IMR-90 (cell line): ENCODE data around the gene UGT1A7. TPM values are rescaled to one million over a fixed set of nuclear protein-coding genes. Genes with fewer than 3 reads are reported as not detected.

Experiments
- ATAC-seq: fragments of 200-7000 bp; cut with Tn5 transposase; 2 replicates; pipeline ENCODE4 v1.9.1; 2020; ENCODE audit warnings: low read depth, mild to moderate bottlenecking, moderate library complexity
- BruUV-seq: library from RNA; stranded (reverse); fragments of 400-500 nt; replicated peaks from 2 replicates; lab custom pipeline; 2021; lab: Mats Ljungman, UMichigan
- CTCF ChIA-PET: fragments of 300-600 bp; formaldehyde crosslinking; extraction: SDS; loops from one replicate; lab custom pipeline; 2021; ENCODE audit warnings: antibody characterized with exemption; lab: Yijun Ruan, JAX
- POLR2A ChIA-PET: fragments of 300-600 bp; sonication (Branson Sonifier 250); formaldehyde crosslinking; loops from one replicate; lab custom pipeline; 2022; ENCODE audit warnings: antibody characterized with exemption; ENCODE audit not compliant: unreplicated experiment; lab: Charles Lee
- DNase-seq: peaks from one replicate; pipeline ENCODE4 v3.0.0; 2013
- H2AFZ ChIP-seq: replicated peaks from 2 replicates; pipeline ENCODE3; 2013; ENCODE audit warnings: low read length, mild to moderate bottlenecking; ENCODE audit not compliant: poor library complexity
- H2AK5ac ChIP-seq: 2 replicates; pipeline ENCODE4 v1.6.1; 2013; ENCODE audit warnings: low read depth, low read length, inconsistent platforms
- H2AK9ac ChIP-seq: replicated peaks from 2 replicates; pipeline ENCODE3; 2013; ENCODE audit warnings: mild to moderate bottlenecking, low read depth, low read length, moderate library complexity; ENCODE audit not compliant: poor library complexity
- H2BK120ac ChIP-seq: 2 replicates; pipeline ENCODE4 v1.6.1; 2013; ENCODE audit warnings: low read depth, low read length, inconsistent platforms
- H2BK15ac ChIP-seq: 3 replicates; pipeline ENCODE4 v1.6.1; 2013; ENCODE audit warnings: low read depth, low read length, inconsistent platforms
- H2BK20ac ChIP-seq: 2 replicates; pipeline ENCODE4 v1.6.1; 2013; ENCODE audit warnings: low read depth, mild to moderate bottlenecking, inconsistent platforms, low read length, moderate library complexity
- H2BK5ac ChIP-seq: 2 replicates; pipeline ENCODE4 v1.6.1; 2013; ENCODE audit warnings: mild to moderate bottlenecking, low read depth, low read length, inconsistent platforms; ENCODE audit not compliant: poor library complexity, severe bottlenecking
- H3K14ac ChIP-seq: replicated peaks from 2 replicates; pipeline ENCODE4 v1.6.1; 2013; ENCODE audit warnings: low read depth, low read length, inconsistent platforms
- H3K18ac ChIP-seq: 2 replicates; pipeline ENCODE4 v1.6.1; 2013; ENCODE audit warnings: low read depth, low read length, control low read depth
- H3K23ac ChIP-seq: 2 replicates; pipeline ENCODE4 v1.6.1; 2013; ENCODE audit warnings: low read depth, low read length, inconsistent platforms
- H3K27ac ChIP-seq: 2 replicates; pipeline ENCODE4 v1.5.1; 2013; ENCODE audit warnings: mild to moderate bottlenecking, control low read depth, low read length; ENCODE audit not compliant: insufficient read depth
- H3K27me3 ChIP-seq: 2 replicates; pipeline ENCODE4 v1.6.1; 2013; ENCODE audit warnings: low read length; ENCODE audit not compliant: control insufficient read depth, insufficient read depth
- H3K36me3 ChIP-seq: 2 replicates; pipeline ENCODE4 v1.6.1; 2013; ENCODE audit warnings: low read length, mixed read lengths; ENCODE audit not compliant: control insufficient read depth, insufficient read depth
- H3K4ac ChIP-seq: 2 replicates; pipeline ENCODE4 v1.6.1; 2013; ENCODE audit warnings: low read depth, low read length, inconsistent platforms
- H3K4me1 ChIP-seq: 2 replicates; pipeline ENCODE4 v1.6.1; 2013; ENCODE audit warnings: low read length, mixed read lengths; ENCODE audit not compliant: control insufficient read depth, insufficient read depth
- H3K4me2 ChIP-seq: 2 replicates; pipeline ENCODE4 v1.6.1; 2013; ENCODE audit warnings: low read depth, mild to moderate bottlenecking, control low read depth, low read length, moderate library complexity
- H3K4me3 ChIP-seq: 2 replicates; pipeline ENCODE4 v1.5.1; 2013; ENCODE audit warnings: low read depth, mild to moderate bottlenecking, control low read depth, low read length, moderate library complexity; ENCODE audit not compliant: insufficient read depth
- H3K56ac ChIP-seq: 2 replicates; pipeline ENCODE4 v1.6.1; 2013; ENCODE audit warnings: low read length, inconsistent platforms; ENCODE audit not compliant: insufficient read depth; ENCODE audit errors: extremely low read depth
- H3K79me1 ChIP-seq, 2 experiments: 2 replicates each; pipeline ENCODE4 v1.6.1; 2013; ENCODE audit warnings: low read length in 2 of 2, inconsistent platforms in 1 of 2, low read depth in 1 of 2
- H3K9ac ChIP-seq: 2 replicates; pipeline ENCODE4 v1.6.1; 2013; ENCODE audit warnings: low read depth, low read length, control low read depth
- H3K9me1 ChIP-seq: 2 replicates; pipeline ENCODE4 v1.6.1; 2013; ENCODE audit warnings: low read length, inconsistent platforms; ENCODE audit not compliant: insufficient read depth
- H3K9me3 ChIP-seq: 2 replicates; pipeline ENCODE4 v1.6.1; 2013; ENCODE audit warnings: low read length; ENCODE audit not compliant: control insufficient read depth, insufficient read depth
- H4K20me1 ChIP-seq: 2 replicates; pipeline ENCODE4 v1.6.1; 2013; ENCODE audit warnings: low read length, inconsistent platforms; ENCODE audit not compliant: insufficient read depth
- H4K5ac ChIP-seq: 2 replicates; pipeline ENCODE4 v1.6.1; 2013; ENCODE audit warnings: mild to moderate bottlenecking, low read depth, low read length, control low read depth
- H4K8ac ChIP-seq, 2 experiments: 2 replicates each; pipeline ENCODE4 v1.6.1; 2013; ENCODE audit warnings: low read depth in 2 of 2, low read length in 2 of 2, control low read depth in 1 of 2, inconsistent platforms in 1 of 2
- H4K91ac ChIP-seq: 2 replicates; pipeline ENCODE4 v1.6.1; 2013; ENCODE audit warnings: low read depth, low read length, inconsistent platforms; ENCODE audit not compliant: insufficient read depth
- BHLHE40 ChIP-seq: fragments of 150-350 bp; IDR thresholded peaks from 2 replicates; pipeline ENCODE4 v1.6.1; 2016; ENCODE audit warnings: mild to moderate bottlenecking, low read depth, low read length
- CEBPB ChIP-seq: IDR thresholded peaks from 2 replicates; pipeline ENCODE4 v1.6.1; 2012; ENCODE audit warnings: low read depth, low read length, improper control_type of control experiment
- CHD1 ChIP-seq: IDR thresholded peaks from 2 replicates; pipeline ENCODE4 v1.6.1; 2012; ENCODE audit warnings: low read depth, low read length, improper control_type of control experiment
- MAFK ChIP-seq: IDR thresholded peaks from 2 replicates; pipeline ENCODE4 v1.6.1; 2012; ENCODE audit warnings: low read depth, low read length, improper control_type of control experiment
- MAZ ChIP-seq: IDR thresholded peaks from 2 replicates; pipeline ENCODE4 v1.6.1; 2012; ENCODE audit warnings: low read depth, mild to moderate bottlenecking, low read length, improper control_type of control experiment, moderate library complexity, borderline replicate concordance
- MXI1 ChIP-seq: IDR thresholded peaks from 2 replicates; pipeline ENCODE4 v1.6.1; 2012; ENCODE audit warnings: low read depth, mild to moderate bottlenecking, low read length, moderate library complexity, borderline replicate concordance
- NFE2L2 ChIP-seq: fragments of 150-350 bp; IDR thresholded peaks from 2 replicates; pipeline ENCODE4 v1.6.1; 2016; ENCODE audit warnings: low read depth, mild to moderate bottlenecking, low read length
- POLR2A ChIP-seq: IDR thresholded peaks from 2 replicates; pipeline ENCODE4 v1.6.1; 2012; ENCODE audit warnings: mild to moderate bottlenecking, low read depth, low read length
- RCOR1 ChIP-seq: IDR thresholded peaks from 2 replicates; pipeline ENCODE4 v1.6.1; 2012; ENCODE audit warnings: mild to moderate bottlenecking, low read length, improper control_type of control experiment; ENCODE audit not compliant: insufficient replicate concordance
- RFX5 ChIP-seq: IDR thresholded peaks from 2 replicates; pipeline ENCODE4 v1.8.0; 2012; ENCODE audit warnings: low read depth, mild to moderate bottlenecking, low read length, moderate library complexity
- SMC3 ChIP-seq: fragments of 150-350 bp; IDR thresholded peaks from 2 replicates; pipeline ENCODE4 v1.6.1; 2016; ENCODE audit warnings: low read depth, mild to moderate bottlenecking, antibody characterized with exemption, low read length, moderate library complexity
- WGBS, 2 experiments: methylation state at CpG; one replicate each; pipeline versions ENCODE4 v1.1.5 to v1.1.7; 2013; ENCODE audit warnings: missing lambda C conversion rate in 2 of 2; ENCODE audit not compliant: insufficient read length in 1 of 2; ENCODE audit errors: extremely low coverage in 2 of 2; 5-methylcytosine and 5-hydroxymethylcytosine counted together
- dilution Hi-C: fragments of 300-500 bp; cut with HindIII; formaldehyde crosslinking; loops from one replicate; pipeline ENCODE4 v1.14.3; 2018; ENCODE audit warnings: low sequenced_read_pairs; ENCODE audit not compliant: unreplicated experiment
- in situ Hi-C: fragments of 300-500 bp; cut with MboI; formaldehyde crosslinking; loops from 3 replicates; pipeline ENCODE4 v1.14.3; 2019; ENCODE audit warnings: low sequenced_read_pairs, inconsistent platforms, mixed read lengths
- intact Hi-C: fragments of 100-400 bp; cut with micrococcal nuclease; formaldehyde crosslinking; loops from 2 replicates; pipeline ENCODE4 v1.10.0; 2022
- polyA plus RNA-seq, 3 experiments: library from polyadenylated mRNA; depleted of rRNA; stranded (reverse); fragments of >200 nt; gene quantifications; 2 replicates each; pipeline ENCODE4 v1.2.3, GENCODE V29; 2012; ENCODE audit warnings: low replicate concordance in 1 of 3
- total RNA-seq: library from RNA; depleted of rRNA; stranded (reverse); fragments of >200 nt; gene quantifications from 2 replicates; pipeline ENCODE4 v1.2.3, GENCODE V29; 2012
- TF ChIP-seq, protein P1 (sequence below): conservative IDR thresholded peaks from 2 replicates; pipeline ENCODE4 v1.5.1; 2012; ENCODE audit warnings: mild to moderate bottlenecking, low read depth, low read length, improper control_type of control experiment
- TF ChIP-seq, protein P2 (sequence below): fragments of 150-350 bp; IDR thresholded peaks from 2 replicates; pipeline ENCODE4 v1.6.1; 2017; ENCODE audit warnings: mild to moderate bottlenecking, antibody characterized with exemption, low read length, low read depth
- TF ChIP-seq, protein P3 (sequence below): fragments of 150-350 bp; IDR thresholded peaks from 2 replicates; pipeline ENCODE4 v1.6.1; 2016; ENCODE audit warnings: low read depth, mild to moderate bottlenecking, low read length, moderate library complexity, borderline replicate concordance

UGT1A7 gene
- total and polyA plus RNA-seq, 2 of the 4 experiments (the other 2 are of a cell fraction), result not detected

DNA sequence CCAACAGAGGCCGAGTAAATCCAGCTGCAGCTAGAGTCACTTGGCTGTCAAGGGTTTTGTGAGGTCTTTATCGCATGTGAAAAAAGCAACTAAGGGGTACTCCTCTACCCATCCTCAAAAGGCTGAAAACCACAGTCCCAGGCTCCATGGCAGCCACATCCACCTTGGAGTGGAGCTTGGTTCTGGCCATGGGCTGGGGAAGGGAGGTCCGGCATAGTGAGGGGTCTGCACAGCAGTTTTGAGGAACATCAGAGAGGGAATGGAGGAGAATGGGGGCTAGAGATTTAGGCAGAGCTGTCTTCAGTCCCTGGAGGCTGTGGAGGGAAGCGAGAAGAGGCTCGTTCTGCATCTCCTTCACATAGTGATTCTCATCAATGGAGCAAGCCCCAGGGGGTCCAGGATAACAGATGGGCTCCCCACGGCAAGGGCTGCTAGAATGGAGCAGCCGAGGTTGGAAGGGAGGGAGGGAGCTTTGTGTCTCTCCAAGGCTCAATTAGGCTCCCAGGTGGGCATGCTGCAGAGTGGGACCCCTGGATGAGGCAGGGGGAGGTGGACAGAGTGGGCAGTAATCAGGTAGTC is 117.5 kb downstream of the UGT1A7 start:
- Histone ChIP-seq H2BK5ac (no peak overlapping the region), H3K4me3 (no peak overlapping the region), H4K91ac (no peak overlapping the region), H3K9me3 (no peaks in the 10 kb centered on the region; the same call in 1 of the 2 replicates), H4K8ac (no peak overlapping the region), H3K9ac (no peak overlapping the region), H3K4me1 (no peaks in the 10 kb centered on the region), H2BK120ac (no peak overlapping the region), H3K27me3 (peaks cover 16% of the 10 kb centered on the region), H3K56ac (no peak overlapping the region), H3K18ac (no peak overlapping the region), H3K23ac (no peak overlapping the region), H3K27ac (no peak overlapping the region), H4K5ac (no peak overlapping the region), H3K14ac (no peak overlapping the region), H2AK9ac (no peak overlapping the region), H3K36me3 (no peaks in the 10 kb centered on the region), H2AK5ac (no peak overlapping the region), H2AFZ (no peak overlapping the region), H3K79me1 (no peaks in the 10 kb centered on the region), H3K4ac (no peak overlapping the region), H4K20me1 (no peaks in the 10 kb centered on the region), H2BK20ac (no peak overlapping the region), H3K4me2 (no peak overlapping the region), H2BK15ac (no peak overlapping the region), H3K9me1 (no peaks in the 10 kb centered on the region)
- ATAC-seq (no peak), DNase-seq (no peak)
- in situ Hi-C loops, result no loop called here
- WGBS, 2 experiments, result 80% methylated on average over 1 of the region's 7 CpGs; no CpG with 5 or more reads in 1 of the 2 experiments
- no peak for TF ChIP-seq RFX5
- TF ChIP-seq MAFK, result no peak
- TF ChIP-seq, protein P1, sequence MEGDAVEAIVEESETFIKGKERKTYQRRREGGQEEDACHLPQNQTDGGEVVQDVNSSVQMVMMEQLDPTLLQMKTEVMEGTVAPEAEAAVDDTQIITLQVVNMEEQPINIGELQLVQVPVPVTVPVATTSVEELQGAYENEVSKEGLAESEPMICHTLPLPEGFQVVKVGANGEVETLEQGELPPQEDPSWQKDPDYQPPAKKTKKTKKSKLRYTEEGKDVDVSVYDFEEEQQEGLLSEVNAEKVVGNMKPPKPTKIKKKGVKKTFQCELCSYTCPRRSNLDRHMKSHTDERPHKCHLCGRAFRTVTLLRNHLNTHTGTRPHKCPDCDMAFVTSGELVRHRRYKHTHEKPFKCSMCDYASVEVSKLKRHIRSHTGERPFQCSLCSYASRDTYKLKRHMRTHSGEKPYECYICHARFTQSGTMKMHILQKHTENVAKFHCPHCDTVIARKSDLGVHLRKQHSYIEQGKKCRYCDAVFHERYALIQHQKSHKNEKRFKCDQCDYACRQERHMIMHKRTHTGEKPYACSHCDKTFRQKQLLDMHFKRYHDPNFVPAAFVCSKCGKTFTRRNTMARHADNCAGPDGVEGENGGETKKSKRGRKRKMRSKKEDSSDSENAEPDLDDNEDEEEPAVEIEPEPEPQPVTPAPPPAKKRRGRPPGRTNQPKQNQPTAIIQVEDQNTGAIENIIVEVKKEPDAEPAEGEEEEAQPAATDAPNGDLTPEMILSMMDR, result no peak
- TF ChIP-seq, protein P2, sequence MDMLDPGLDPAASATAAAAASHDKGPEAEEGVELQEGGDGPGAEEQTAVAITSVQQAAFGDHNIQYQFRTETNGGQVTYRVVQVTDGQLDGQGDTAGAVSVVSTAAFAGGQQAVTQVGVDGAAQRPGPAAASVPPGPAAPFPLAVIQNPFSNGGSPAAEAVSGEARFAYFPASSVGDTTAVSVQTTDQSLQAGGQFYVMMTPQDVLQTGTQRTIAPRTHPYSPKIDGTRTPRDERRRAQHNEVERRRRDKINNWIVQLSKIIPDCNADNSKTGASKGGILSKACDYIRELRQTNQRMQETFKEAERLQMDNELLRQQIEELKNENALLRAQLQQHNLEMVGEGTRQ, result no peak
- TF ChIP-seq RCOR1, result no peak
- TF ChIP-seq POLR2A, result no peak
- no peak for TF ChIP-seq MXI1
- no peak for TF ChIP-seq CHD1
- no peak for TF ChIP-seq CEBPB
- no peak for TF ChIP-seq NFE2L2
- TF ChIP-seq, protein P3, sequence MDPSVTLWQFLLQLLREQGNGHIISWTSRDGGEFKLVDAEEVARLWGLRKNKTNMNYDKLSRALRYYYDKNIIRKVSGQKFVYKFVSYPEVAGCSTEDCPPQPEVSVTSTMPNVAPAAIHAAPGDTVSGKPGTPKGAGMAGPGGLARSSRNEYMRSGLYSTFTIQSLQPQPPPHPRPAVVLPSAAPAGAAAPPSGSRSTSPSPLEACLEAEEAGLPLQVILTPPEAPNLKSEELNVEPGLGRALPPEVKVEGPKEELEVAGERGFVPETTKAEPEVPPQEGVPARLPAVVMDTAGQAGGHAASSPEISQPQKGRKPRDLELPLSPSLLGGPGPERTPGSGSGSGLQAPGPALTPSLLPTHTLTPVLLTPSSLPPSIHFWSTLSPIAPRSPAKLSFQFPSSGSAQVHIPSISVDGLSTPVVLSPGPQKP, result no peak
- TF ChIP-seq MAZ, result no peak
- no peak for TF ChIP-seq BHLHE40
- TF ChIP-seq SMC3, result no peak
- CTCF ChIA-PET, result no interaction called here
- BruUV-seq, result no TSS peak
- POLR2A ChIA-PET, result no interaction called here
- dilution Hi-C loops, result no loop called here
- intact Hi-C loops, result no loop called here
